Neuronal stem cell (in vitro differentiated cells): ENCODE measurements around the gene OTOG.

Experiments used
- DNase-seq: peaks from one replicate; pipeline ENCODE4 v3.0.0-alpha.2; 2013; ENCODE audit warnings: low spot score
- H2AFZ ChIP-seq: one replicate; pipeline ENCODE4 v1.6.1; 2013; ENCODE audit warnings: mild to moderate bottlenecking, low read length, inconsistent platforms
- H2AK5ac ChIP-seq: 2 replicates; pipeline ENCODE4 v1.6.1; 2013; ENCODE audit warnings: low read depth, mild to moderate bottlenecking, inconsistent platforms, low read length, moderate library complexity, mixed read lengths
- H2BK120ac ChIP-seq: 2 replicates; pipeline ENCODE4 v1.6.1; 2013; ENCODE audit warnings: low read depth, mild to moderate bottlenecking, inconsistent platforms, low read length, moderate library complexity, mixed read lengths
- H2BK12ac ChIP-seq: one replicate; pipeline ENCODE4 v1.6.1; 2013; ENCODE audit warnings: low read length, inconsistent platforms
- H2BK15ac ChIP-seq: 2 replicates; pipeline ENCODE4 v1.6.1; 2013; ENCODE audit warnings: mild to moderate bottlenecking, low read length, inconsistent platforms, mixed read lengths
- H2BK5ac ChIP-seq: one replicate; pipeline ENCODE4 v1.6.1; 2013; ENCODE audit warnings: inconsistent platforms, mild to moderate bottlenecking, low read length, moderate library complexity
- H3K14ac ChIP-seq: one replicate; pipeline ENCODE4 v1.6.1; 2013; ENCODE audit warnings: low read length, inconsistent platforms
- H3K18ac ChIP-seq: 2 replicates; pipeline ENCODE4 v1.6.1; 2013; ENCODE audit warnings: low read length, inconsistent platforms
- H3K23ac ChIP-seq: 2 replicates; pipeline ENCODE4 v1.6.1; 2013; ENCODE audit warnings: low read depth, mild to moderate bottlenecking, mixed read lengths, low read length, inconsistent platforms; ENCODE audit not compliant: poor library complexity
- H3K27ac ChIP-seq: replicated peaks from 3 replicates; pipeline ENCODE4 v1.5.1; 2013; ENCODE audit warnings: low read length, inconsistent platforms
- H3K27me3 ChIP-seq, 3 experiments: 2 replicates each; pipeline ENCODE4 v1.6.1; 2013; ENCODE audit warnings: low read length in 3 of 3, mild to moderate bottlenecking in 2 of 3, inconsistent platforms in 1 of 3, low read depth in 1 of 3, mixed read lengths in 1 of 3, moderate library complexity in 1 of 3; ENCODE audit not compliant: control insufficient read depth in 3 of 3, insufficient read depth in 3 of 3
- H3K36me3 ChIP-seq, 2 donors: replicated peaks in 1 of 2; 2 replicates each; pipeline ENCODE4 v1.6.1; 2013; ENCODE audit warnings: low read length in 2 of 2; ENCODE audit not compliant: control insufficient read depth in 2 of 2, insufficient read depth in 2 of 2
- H3K4ac ChIP-seq: 2 replicates; pipeline ENCODE4 v1.6.1; 2013; ENCODE audit warnings: inconsistent platforms, mild to moderate bottlenecking, low read length, moderate library complexity
- H3K4me1 ChIP-seq, 2 donors: 1 replicate in 1 of 2; 2 replicates in 1 of 2; pipeline ENCODE4 v1.6.1; 2013; ENCODE audit warnings: low read length in 2 of 2, low read depth in 1 of 2; ENCODE audit not compliant: control insufficient read depth in 2 of 2, insufficient read depth in 1 of 2
- H3K4me2 ChIP-seq: one replicate; pipeline ENCODE4 v1.6.1; 2013; ENCODE audit warnings: mild to moderate bottlenecking, low read length, inconsistent platforms; ENCODE audit not compliant: insufficient read depth, poor library complexity, severe bottlenecking
- H3K4me3 ChIP-seq, 2 donors: 2 replicates each; pipeline ENCODE4 v1.5.1; 2013; ENCODE audit warnings: low read length in 2 of 2, mild to moderate bottlenecking in 2 of 2, inconsistent platforms in 1 of 2, moderate library complexity in 1 of 2
- H3K79me1 ChIP-seq: one replicate; pipeline ENCODE4 v1.6.1; 2013; ENCODE audit warnings: low read depth, mild to moderate bottlenecking, inconsistent platforms, low read length, moderate library complexity
- H3K9ac ChIP-seq: one replicate; pipeline ENCODE4 v1.6.1; 2013; ENCODE audit warnings: mild to moderate bottlenecking, low read depth, low read length, inconsistent platforms; ENCODE audit not compliant: poor library complexity
- H3K9me3 ChIP-seq, 2 donors: replicated peaks in 1 of 2; 2 replicates each; pipeline versions ENCODE3 to v1.6.1; 2013; ENCODE audit warnings: low read length in 2 of 2, mild to moderate bottlenecking in 2 of 2, inconsistent platforms in 1 of 2, low read depth in 1 of 2, mixed read lengths in 1 of 2, moderate library complexity in 1 of 2; ENCODE audit not compliant: control insufficient read depth in 2 of 2, insufficient read depth in 1 of 2
- H4K8ac ChIP-seq: one replicate; pipeline ENCODE4 v1.6.1; 2013; ENCODE audit warnings: low read depth, mild to moderate bottlenecking, inconsistent platforms, low read length, moderate library complexity
- H4K91ac ChIP-seq: one replicate; pipeline ENCODE4 v1.6.1; 2013; ENCODE audit warnings: low read length, low read depth, mild to moderate bottlenecking, inconsistent platforms; ENCODE audit not compliant: poor library complexity
- WGBS, 2 donors: extraction: QIAGEN DNeasy Blood & Tissue Kit; methylation state at CpG; one replicate each; pipeline ENCODE4 v1.1.7; 2013; ENCODE audit warnings: missing lambda C conversion rate in 2 of 2, mixed read lengths in 1 of 2; ENCODE audit not compliant: insufficient read length in 2 of 2, insufficient replicate concordance in 1 of 2; ENCODE audit errors: extremely low coverage in 2 of 2; 5-methylcytosine and 5-hydroxymethylcytosine counted together

Gene OTOG

DNA sequence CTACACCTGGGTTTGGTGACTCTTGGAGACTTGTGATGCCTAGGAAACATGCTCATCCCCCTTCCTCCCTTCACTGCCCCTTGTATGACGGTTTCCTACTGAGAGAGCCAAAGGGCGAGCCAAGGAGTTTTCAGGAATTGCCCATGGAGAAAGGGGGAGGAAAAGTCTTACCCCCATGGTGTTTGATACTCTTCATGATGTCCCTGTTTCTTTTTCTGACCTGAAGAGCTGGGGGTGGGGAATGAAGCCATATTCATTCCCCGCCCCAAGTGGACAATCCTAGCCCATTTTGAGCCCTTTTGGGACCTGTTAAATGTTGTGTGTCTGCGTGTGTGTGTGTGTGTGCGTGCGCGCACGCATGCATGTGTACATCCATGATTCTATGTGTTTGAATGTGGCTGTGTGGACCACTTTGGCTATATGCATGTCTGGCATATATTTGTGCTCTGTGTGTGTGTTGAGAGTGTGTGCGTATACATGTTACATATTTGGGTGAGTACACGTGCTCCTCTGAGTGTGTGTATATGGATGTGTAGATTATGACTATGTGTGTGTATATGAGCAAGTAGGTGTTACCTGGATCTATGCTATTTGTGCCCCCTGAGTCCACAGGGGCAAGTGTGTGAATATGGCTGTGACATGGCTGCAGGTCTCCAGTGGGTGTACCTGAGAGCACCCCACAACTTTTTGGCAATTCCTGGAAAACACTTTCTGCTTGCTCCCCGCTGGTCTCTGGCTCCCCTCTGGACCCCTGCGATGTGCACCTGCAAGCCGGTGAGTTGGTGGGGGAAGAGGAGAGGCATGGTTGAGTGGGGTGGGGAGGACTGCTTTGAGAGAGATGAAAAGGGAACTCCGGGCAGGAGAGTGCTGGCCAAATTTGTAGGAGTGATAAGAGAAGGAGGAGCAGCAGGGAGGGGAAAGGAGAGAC, 24.6 kb downstream of the OTOG start:
- Histone ChIP-seq H3K23ac (no peak overlapping the region), H2AK5ac (no peak overlapping the region), H2BK120ac (no peak overlapping the region), H3K9ac (no peak overlapping the region), H3K18ac (no peak overlapping the region), H4K8ac (no peak overlapping the region), H3K4me2 (no peak overlapping the region), H2AFZ (no peak overlapping the region), H2BK12ac (no peak overlapping the region), H3K14ac (no peak overlapping the region), H3K4me3 (no peak overlapping the region), H2BK5ac (no peak overlapping the region), H3K79me1 (no peaks in the 10 kb centered on the region), H3K36me3 (no peaks in the 10 kb centered on the region), H3K4me1 (peaks cover 0 to 2% of the 10 kb centered on the region in 2 donors), H4K91ac (no peak overlapping the region), H3K27me3 (peaks cover 0 to 25% (median 0%) of the 10 kb centered on the region in 3 experiments), H2BK15ac (no peak overlapping the region), H3K9me3 (no peaks in the 10 kb centered on the region), H3K27ac (no peak overlapping the region), H3K4ac (no peak overlapping the region)
- WGBS, 2 donors, result no CpG with 5 or more reads among the region's 14 CpGs
- no peak for DNase-seq

DNA sequence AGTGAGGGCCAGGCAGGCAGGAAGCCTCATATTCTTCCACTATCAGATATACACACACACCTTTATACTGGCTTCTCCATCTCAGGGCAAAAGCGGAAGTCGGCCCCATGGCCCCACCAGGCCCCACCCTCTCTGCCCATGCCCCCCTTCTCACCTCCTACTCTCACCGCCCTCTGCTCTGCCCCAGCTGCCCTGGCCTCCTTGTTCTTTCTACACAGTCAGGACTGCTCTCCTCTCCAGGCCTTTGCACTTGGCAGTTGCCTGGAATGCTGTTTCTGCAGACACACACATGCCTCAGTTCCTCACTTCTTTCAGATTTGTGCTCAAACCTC, 25.3 kb downstream of the OTOG start:
- H3K36me3 ChIP-seq, result no peaks in the 10 kb centered on the region
- H3K18ac ChIP-seq, result no peak overlapping the region
- H2AK5ac ChIP-seq, result no peak overlapping the region
- H3K9me3 ChIP-seq, result no peaks in the 10 kb centered on the region
- peaks cover 0 to 25% (median 0%) of the 10 kb centered on the region in 3 experiments for H3K27me3 ChIP-seq
- DNase-seq, result no peak
- H4K91ac ChIP-seq, result no peak overlapping the region
- H3K23ac ChIP-seq, result no peak overlapping the region
- H3K4me3 ChIP-seq, result no peak overlapping the region
- H3K4ac ChIP-seq, result no peak overlapping the region
- H2BK15ac ChIP-seq, result no peak overlapping the region
- H4K8ac ChIP-seq, result no peak overlapping the region
- H2AFZ ChIP-seq, result no peak overlapping the region
- H2BK12ac ChIP-seq, result no peak overlapping the region
- H2BK120ac ChIP-seq, result no peak overlapping the region
- WGBS, 2 donors, result no CpG with 5 or more reads among the region's 3 CpGs
- no peak overlapping the region for H2BK5ac ChIP-seq
- no peak overlapping the region for H3K27ac ChIP-seq
- H3K9ac ChIP-seq, result no peak overlapping the region
- peaks cover 0 to 2% of the 10 kb centered on the region in 2 donors for H3K4me1 ChIP-seq
- H3K4me2 ChIP-seq, result no peak overlapping the region
- H3K14ac ChIP-seq, result no peak overlapping the region
- no peaks in the 10 kb centered on the region for H3K79me1 ChIP-seq

DNA sequence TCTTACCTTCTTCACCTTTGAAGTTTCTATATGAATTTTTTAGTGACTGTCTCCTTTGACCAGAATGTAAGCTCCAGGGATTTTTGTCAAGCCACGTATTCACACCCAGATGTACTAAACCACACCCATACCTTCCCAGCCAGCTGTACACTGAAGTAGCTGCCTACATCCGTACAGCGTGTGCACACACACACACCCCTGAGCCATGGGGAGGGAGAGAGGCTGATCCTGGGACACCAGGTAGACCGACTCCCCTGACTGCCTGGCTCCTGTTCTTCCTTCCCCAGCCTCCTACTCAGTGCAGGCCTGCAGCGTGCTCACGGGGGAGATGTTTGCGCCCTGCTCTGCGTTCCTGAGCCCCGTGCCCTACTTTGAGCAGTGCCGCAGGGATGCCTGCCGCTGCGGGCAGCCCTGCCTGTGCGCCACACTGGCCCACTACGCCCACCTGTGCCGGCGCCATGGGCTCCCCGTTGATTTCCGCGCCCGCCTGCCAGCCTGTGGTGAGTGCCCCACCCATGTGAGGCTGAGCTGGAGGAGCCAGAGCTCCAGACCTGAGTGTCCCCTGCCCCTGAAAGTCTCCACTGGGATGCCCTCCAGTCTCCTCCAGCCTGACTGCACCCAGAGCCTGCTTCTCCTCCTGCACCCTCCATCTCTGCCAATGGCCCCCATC, 25.9 kb downstream of the OTOG start:
- Histone ChIP-seq H3K4me3 (peak overlapping the region in 1 of 2 donors; percentile 56), H3K27me3 (peaks cover 0 to 25% (median 0%) of the 10 kb centered on the region in 3 experiments), H3K9ac (no peak overlapping the region), H2AFZ (no peak overlapping the region), H3K4ac (no peak overlapping the region), H3K14ac (no peak overlapping the region), H4K8ac (peak overlapping the region; percentile 7), H2AK5ac (no peak overlapping the region), H3K4me1 (peaks cover 0 to 2% of the 10 kb centered on the region in 2 donors), H3K23ac (peak overlapping the region; percentile 49), H3K4me2 (no peak overlapping the region), H3K9me3 (no peaks in the 10 kb centered on the region), H3K18ac (no peak overlapping the region), H3K36me3 (no peaks in the 10 kb centered on the region), H3K79me1 (no peaks in the 10 kb centered on the region), H4K91ac (no peak overlapping the region), H2BK15ac (no peak overlapping the region), H2BK12ac (no peak overlapping the region), H2BK5ac (no peak overlapping the region), H2BK120ac (no peak overlapping the region), H3K27ac (no peak overlapping the region)
- DNase-seq, result no peak
- no CpG with 5 or more reads among the region's 20 CpGs for WGBS, 2 donors

DNA sequence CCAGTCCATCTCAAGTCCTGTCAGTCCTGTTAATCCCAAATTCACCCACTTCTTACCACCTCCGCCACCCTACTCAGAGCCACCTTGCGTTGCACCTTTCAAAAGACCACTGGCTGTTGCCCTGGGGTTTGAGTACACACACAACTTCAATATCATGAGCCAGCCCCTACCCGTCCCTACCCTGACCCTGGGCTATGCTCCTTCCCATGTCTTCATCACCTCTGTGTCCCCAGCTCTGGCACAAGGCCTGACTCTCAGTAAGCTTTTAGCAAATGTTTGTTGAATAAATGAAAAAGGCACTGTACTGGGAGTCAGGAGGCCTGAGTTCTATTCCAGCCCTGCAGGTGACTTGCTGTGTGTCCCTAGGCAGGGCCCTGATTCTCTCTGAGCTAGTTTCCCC, 26.5 kb downstream of the OTOG start:
- Histone ChIP-seq H3K4me3 (no peak overlapping the region), H4K91ac (no peak overlapping the region), H2AFZ (no peak overlapping the region), H3K4me2 (no peak overlapping the region), H3K23ac (no peak overlapping the region), H2BK12ac (no peak overlapping the region), H3K14ac (no peak overlapping the region), H4K8ac (no peak overlapping the region), H3K4ac (no peak overlapping the region), H3K4me1 (peaks cover 0 to 2% of the 10 kb centered on the region in 2 donors), H2BK5ac (no peak overlapping the region), H2BK120ac (no peak overlapping the region), H3K27ac (no peak overlapping the region), H3K27me3 (peaks cover 0 to 25% (median 0%) of the 10 kb centered on the region in 3 experiments), H3K9me3 (no peaks in the 10 kb centered on the region), H3K9ac (no peak overlapping the region), H2BK15ac (no peak overlapping the region), H3K79me1 (no peaks in the 10 kb centered on the region), H3K18ac (no peak overlapping the region), H3K36me3 (no peaks in the 10 kb centered on the region), H2AK5ac (no peak overlapping the region)
- WGBS, 2 donors, result no CpG with 5 or more reads among the region's 3 CpGs
- DNase-seq, result no peak
